Measurements from ENCODE around the gene PAQR9. TPM values are rescaled to one million over a fixed set of nuclear protein-coding genes. Genes with fewer than 3 reads are reported as not detected.

The PAQR9 gene
- total and polyA plus RNA-seq, 2 of the 13 experiments (the other 11 are each of a cell fraction or from before 2014, with no cell fraction given) = 3.7 to 10.3 TPM

GRCh38 chr3:142929109-142929508 lies 34.4 kb downstream of the PAQR9 start (continued):
- TF ChIP-seq ARID5B (CRISPR knock-in tag; IDR thresholded peaks at IDR 0.05) = no peak
- no peak for TF ChIP-seq AFF4 (CRISPR knock-in tag; IDR thresholded peaks at IDR 0.05)
- no peak for TF ChIP-seq ZNF703 (CRISPR knock-in tag; IDR thresholded peaks at IDR 0.05; ENCODE audit: borderline replicate concordance)
- TF ChIP-seq ZMYM2 (CRISPR knock-in tag; IDR thresholded peaks at IDR 0.05) = 0 out of 2 replicates have a peak, but pooled peaks have one; percentile 27
